GM12878 (cell line): ENCODE measurements around the gene EML5. TPM values are rescaled to one million over a fixed set of nuclear protein-coding genes. Genes with fewer than 3 reads are reported as not detected.

Source experiments
- ATAC-seq: fragments of 200-7000 bp; cut with Tn5 transposase; 3 replicates; pipeline ENCODE4 v1.9.1; 2020; ENCODE audit warnings: mild to moderate bottlenecking, moderate library complexity
- BruUV-seq: library from RNA; stranded (reverse); fragments of 400-500 nt; replicated peaks from 2 replicates; lab custom pipeline; 2021; lab: Mats Ljungman, UMichigan
- CTCF ChIA-PET: fragments of 300-600 bp; sonication (Branson Sonifier 250); formaldehyde crosslinking; extraction: SDS; loops from one replicate; lab custom pipeline; 2021; ENCODE audit warnings: inconsistent platforms; lab: Yijun Ruan, JAX
- POLR2A ChIA-PET: fragments of 350-600 bp; formaldehyde crosslinking; extraction: SDS; loops from one replicate; lab custom pipeline; 2021; ENCODE audit warnings: inconsistent platforms; lab: Charles Lee
- RAD21 ChIA-PET: fragments of 300-600 bp; sonication (Branson Sonifier 250); formaldehyde crosslinking; loops from one replicate; lab custom pipeline; 2023; ENCODE audit warnings: antibody characterized with exemption; ENCODE audit not compliant: unreplicated experiment; lab: Charles Lee
- SMC1A ChIA-PET: fragments of 300-600 bp; sonication (Branson Sonifier 250); formaldehyde crosslinking; loops from one replicate; lab custom pipeline; 2023; ENCODE audit not compliant: unreplicated experiment, uncharacterized antibody; lab: Charles Lee
- DNase-seq: peaks from one replicate; pipeline ENCODE4 v3.0.0-alpha.2; 2011; ENCODE audit warnings: low read depth, low spot score
- FAIRE-seq: peaks from 3 replicates; lab custom pipeline; 2011; peaks lifted over from hg19 to GRCh38; lab: Jason Lieb, UNC
- H2AFZ ChIP-seq: 2 replicates; pipeline ENCODE4 v1.6.0; 2011; ENCODE audit warnings: low read depth, low read length, control low read depth; ENCODE audit not compliant: control insufficient read depth
- H3K27ac ChIP-seq: 2 replicates; pipeline ENCODE4 v1.5.1; 2011; ENCODE audit warnings: control low read depth; ENCODE audit not compliant: control insufficient read depth, insufficient read depth
- H3K27me3 ChIP-seq, 2 experiments: replicated peaks in 1 of 2; 2 replicates each; pipeline versions ENCODE4 v1.6.0 to v1.6.1; 2011; ENCODE audit warnings: low read length in 1 of 2; ENCODE audit not compliant: control insufficient read depth in 2 of 2, insufficient read depth in 2 of 2
- H3K36me3 ChIP-seq, 2 experiments: 2 replicates each; pipeline ENCODE4 v1.5.1; 2011; ENCODE audit warnings: low read length in 1 of 2; ENCODE audit not compliant: control insufficient read depth in 2 of 2, insufficient read depth in 2 of 2
- H3K4me1 ChIP-seq: 2 replicates; pipeline ENCODE4 v1.6.1; 2011; ENCODE audit warnings: mild to moderate bottlenecking, low read length, moderate library complexity, mixed read lengths; ENCODE audit not compliant: control insufficient read depth, insufficient read depth
- H3K4me2 ChIP-seq: 2 replicates; pipeline ENCODE4 v1.6.0; 2011; ENCODE audit warnings: control low read depth; ENCODE audit not compliant: control insufficient read depth, insufficient read depth
- H3K4me3 ChIP-seq: fragments of 200-600 bp; sonication (generic); 2 replicates; pipeline ENCODE4 v1.5.1; 2016
- H3K79me2 ChIP-seq: 2 replicates; pipeline ENCODE4 v1.6.0; 2011; ENCODE audit warnings: low read length; ENCODE audit not compliant: control insufficient read depth, insufficient read depth
- H3K9ac ChIP-seq: 2 replicates; pipeline ENCODE4 v1.8.0; 2011; ENCODE audit warnings: low read length, control low read depth, mixed read lengths; ENCODE audit not compliant: control insufficient read depth, insufficient read depth
- H3K9me3 ChIP-seq: replicated peaks from 3 replicates; pipeline ENCODE4 v1.5.1; 2011; ENCODE audit warnings: mild to moderate bottlenecking, low read length; ENCODE audit not compliant: control insufficient read depth, insufficient read depth
- H4K20me1 ChIP-seq: 2 replicates; pipeline ENCODE4 v1.6.0; 2011; ENCODE audit not compliant: control insufficient read depth, insufficient read depth
- IRF4 ChIP-seq: IDR thresholded peaks from 2 replicates; pipeline ENCODE4 v1.6.1; 2011; ENCODE audit warnings: low read depth, low read length
- MYB ChIP-seq: fragments of 150-350 bp; IDR thresholded peaks from 2 replicates; pipeline ENCODE4 v1.6.1; 2014; ENCODE audit warnings: mild to moderate bottlenecking, low read depth, low read length, borderline replicate concordance
- RUNX3 ChIP-seq: IDR thresholded peaks from 2 replicates; pipeline ENCODE4 v1.6.1; 2012; ENCODE audit warnings: low read length, inconsistent platforms
- TARDBP ChIP-seq: IDR thresholded peaks from 2 replicates; pipeline ENCODE4 v1.6.1; 2016; ENCODE audit warnings: borderline replicate concordance
- TBL1XR1 ChIP-seq: IDR thresholded peaks from 2 replicates; pipeline ENCODE4 v1.6.1; 2012; ENCODE audit warnings: low read depth, low read length, improper control_type of control experiment
- USF1 ChIP-seq: IDR thresholded peaks from 2 replicates; pipeline ENCODE4 v1.6.1; 2011; ENCODE audit warnings: borderline replicate concordance, low read depth, mild to moderate bottlenecking, moderate library complexity, mixed read lengths, low read length; ENCODE audit not compliant: insufficient read depth; ENCODE audit errors: extremely low read length
- ZBTB33 ChIP-seq: fragments of 450-650 bp; IDR thresholded peaks from 2 replicates; pipeline ENCODE4 v1.6.1; 2017; ENCODE audit warnings: mild to moderate bottlenecking
- ZNF217 ChIP-seq: fragments of 450-650 bp; IDR thresholded peaks from 2 replicates; pipeline ENCODE4 v1.6.1; 2017; ENCODE audit warnings: antibody characterized with exemption, mild to moderate bottlenecking
- ZNF687 ChIP-seq: fragments of 450-650 bp; IDR thresholded peaks from 2 replicates; pipeline ENCODE4 v1.6.1; 2017; ENCODE audit warnings: mild to moderate bottlenecking, moderate library complexity
- WGBS: methylation state at CpG from one replicate; pipeline ENCODE4 v1.1.6; 2016; ENCODE audit warnings: low lambda C conversion rate; ENCODE audit not compliant: insufficient replicate concordance, insufficient coverage; ENCODE audit errors: missing lambda C conversion rate; 5-methylcytosine and 5-hydroxymethylcytosine counted together
- in situ Hi-C: fragments of 300-500 bp; cut with MboI; formaldehyde crosslinking; loops from 9 replicates; pipeline ENCODE4 v1.14.3; 2018; ENCODE audit warnings: mixed read lengths
- intact Hi-C: fragments of 100-400 bp; cut with micrococcal nuclease; formaldehyde crosslinking; loops from one replicate; pipeline ENCODE4 v1.14.2; 2022; ENCODE audit not compliant: unreplicated experiment
- polyA plus RNA-seq, 11 experiments: library from polyadenylated mRNA; depleted of rRNA in 4 of 11; unstranded in 6 of 11; stranded (reverse) in 5 of 11; fragments of >200 nt; fragmentation: Nextera tagmentation in 4 of 11; fragmentation: Illumina TruSeq in 1 of 11; extraction: Ambion mirVana in 4 of 11; extraction: Trizol in 1 of 11; gene quantifications; 1 replicate in 1 of 11; 2 replicates in 10 of 11; pipeline versions ENCODE4 v1.2.1 to v1.2.3, GENCODE V29; 2011 to 2016; ENCODE audit warnings: inconsistent platforms in 2 of 11, missing spikeins in 2 of 11, low read depth in 1 of 11
- total RNA-seq, 4 experiments: library from RNA; depleted of rRNA in 3 of 4; stranded (reverse); fragments of >200 nt in 3 of 4; fragmentation: Illumina TruSeq in 1 of 4; extraction: Trizol in 1 of 4; gene quantifications; 2 replicates each; pipeline versions ENCODE4 v1.2.1 to v1.2.3, GENCODE V29; 2013 to 2021

The EML5 gene
- total and polyA plus RNA-seq, 10 of the 15 experiments (the other 5 are each of a cell fraction or from before 2014, with no cell fraction given), result 0.08 to 0.35 (median 0.22) TPM; not detected in 1

GRCh38 chr14:88825078-88825458 is 32.3 kb upstream of the EML5 start:
- ChIA-PET RAD21 (interaction anchor here (1.1 to 2.3 kb wide), 5 partner anchors 13 to 159 kb away, joined by 3 to 8 read pairs (median 4); no protein-coding TSS in a partner anchor), SMC1A (interaction anchor here (0.6 to 2.6 kb wide), 4 partner anchors 9 to 880 kb away, joined by 3 to 15 read pairs (median 3); no protein-coding TSS in a partner anchor), POLR2A (no interaction called here), CTCF (interaction anchor here (1.1 to 3.2 kb wide), 4 partner anchors 14 to 635 kb away, joined by 3 to 13 read pairs (median 4); no protein-coding TSS in a partner anchor)
- no peaks in the 10 kb centered on the region for H3K79me2 ChIP-seq
- ATAC-seq (no peak), FAIRE-seq (no peak), DNase-seq (no peak)
- no peak for TF ChIP-seq ZNF217
- TF ChIP-seq ZNF687, result no peak
- TF ChIP-seq TARDBP, result no peak
- no peak for TF ChIP-seq MYB
- no peak for TF ChIP-seq ZBTB33
- no peak for TF ChIP-seq IRF4
- no peak for TF ChIP-seq RUNX3
- no peak for TF ChIP-seq USF1
- no peak for TF ChIP-seq TBL1XR1
- no peaks in the 10 kb centered on the region for H3K36me3 ChIP-seq
- H3K9ac ChIP-seq, result peak overlapping the region; percentile 41; the same call in 1 of the 2 replicates
- no peaks in the 10 kb centered on the region for H4K20me1 ChIP-seq
- H3K4me3 ChIP-seq, result peak overlapping the region; percentile 75
- in situ Hi-C loops (no loop called here), intact Hi-C loops (no loop called here)
- WGBS, result 16% methylated on average over 5 of the region's 5 CpGs
- H3K4me1 ChIP-seq, result 0 out of 2 replicates have a peak, but pooled peaks cover 2% of the 10 kb centered on the region
- no peaks in the 10 kb centered on the region; a peak in 1 of 4 replicates for H3K27me3 ChIP-seq
- peak overlapping the region; percentile 73 for H3K4me2 ChIP-seq
- H3K9me3 ChIP-seq, result no peaks in the 10 kb centered on the region
- peak overlapping the region; percentile 98 for H2AFZ ChIP-seq
- no TSS peak for BruUV-seq
- peak overlapping the region; percentile 52; the same call in 1 of the 2 replicates for H3K27ac ChIP-seq
